Activated naive CD4-positive, alpha-beta T cell treated with anti-CD3 and anti-CD28 coated beads, Interleukin-2, amount 50 U/mL, for 72 hours (primary cell): ENCODE data around the gene HIC1. TPM values are rescaled to one million over a fixed set of nuclear protein-coding genes. Genes with fewer than 3 reads are reported as not detected.

Experiments
- ATAC-seq, 2 donors: fragments of 150-1000 bp; cut with Tn5 transposase; 2 replicates each; pipeline ENCODE4 v1.10.0; 2021; ENCODE audit warnings: mild to moderate bottlenecking in 2 of 2, moderate library complexity in 2 of 2
- DNase-seq, 2 donors: peaks; one replicate each; pipeline ENCODE4 v3.0.0; 2021 to 2022; ENCODE audit warnings: low spot score in 2 of 2
- H3K27ac Mint-ChIP-seq, 2 donors: one replicate each; pipeline ENCODE4 v1.8.0; 2022; ENCODE audit warnings: mild to moderate bottlenecking in 2 of 2, mixed read lengths in 2 of 2
- H3K36me3 Mint-ChIP-seq, 2 donors: one replicate each; pipeline ENCODE4 v1.8.0; 2022; ENCODE audit warnings: mixed read lengths in 2 of 2
- H3K9me3 Mint-ChIP-seq, 2 donors: one replicate each; pipeline ENCODE4 v1.8.0; 2022; ENCODE audit warnings: mixed read lengths in 2 of 2
- total RNA-seq, 2 donors: library from RNA; stranded (reverse); gene quantifications; one replicate each; pipeline ENCODE4 v1.2.3, GENCODE V29; 2022

The HIC1 gene
- total RNA-seq, 2 donors from 2014 or later = 36.8 to 41.8 TPM

- peak overlapping the region in 1 of 2 donors; percentile 67 for H3K27ac Mint-ChIP-seq
- H3K36me3 Mint-ChIP-seq = peaks cover 34 to 45% of the 10 kb centered on the region in 2 donors
- H3K9me3 Mint-ChIP-seq = no peaks in the 10 kb centered on the region
- ATAC-seq = no peak
- no peak for DNase-seq
These were observed 8.6 kb downstream of the HIC1 start for GRCh38 chr17:2063261-2064146.

DNA sequence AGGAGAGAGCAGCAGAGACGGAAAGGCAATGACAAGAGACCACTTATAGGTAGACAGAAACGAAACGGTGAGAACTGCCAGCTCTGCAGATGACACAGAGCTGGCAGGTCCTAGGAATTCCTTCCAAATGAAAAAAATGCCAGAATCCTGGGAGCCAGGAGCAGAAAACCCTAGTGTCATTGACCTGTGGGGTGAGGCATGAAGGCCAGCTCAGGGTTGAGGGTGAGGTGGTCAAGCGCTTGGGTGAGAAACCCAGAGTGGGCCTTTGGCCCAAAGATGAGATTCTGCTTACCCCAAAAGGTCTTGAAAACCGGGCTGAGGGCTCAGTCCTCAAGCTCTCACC, 9.2 kb downstream of the HIC1 start:
- Mint-ChIP-seq H3K27ac (peak overlapping the region in 1 of 2 donors; percentile 67), H3K9me3 (no peaks in the 10 kb centered on the region), H3K36me3 (peaks cover 40 to 51% of the 10 kb centered on the region in 2 donors)
- ATAC-seq (no peak), DNase-seq (no peak)

DNA sequence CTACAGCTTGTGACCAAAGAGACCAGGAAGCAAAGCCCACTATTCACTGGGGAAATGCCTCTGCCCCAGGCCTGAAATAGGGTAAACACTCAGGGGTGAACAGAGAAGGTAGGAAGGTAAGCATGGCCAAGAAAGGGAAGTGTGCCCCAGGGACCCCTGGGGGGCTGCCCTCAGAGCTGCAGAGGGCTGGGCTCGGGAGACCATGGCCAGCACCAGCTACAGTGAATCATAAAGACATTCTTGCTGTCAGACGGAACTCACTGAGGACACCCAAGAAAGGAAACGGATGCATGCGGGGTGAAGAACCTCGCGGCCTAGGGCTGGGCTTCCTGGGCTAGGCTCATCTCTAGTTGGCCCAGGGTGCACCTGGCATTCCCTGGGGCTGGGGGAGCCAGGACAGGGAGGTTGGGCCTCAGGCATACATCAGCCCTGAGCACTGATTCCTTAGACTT, 9.6 kb downstream of the HIC1 start:
- no peaks in the 10 kb centered on the region for H3K9me3 Mint-ChIP-seq
- ATAC-seq = peak; percentile 1 to 23
- peaks cover 41 to 52% of the 10 kb centered on the region in 2 donors for H3K36me3 Mint-ChIP-seq
- DNase-seq = no peak
- peak overlapping the region; percentile 3 to 31 for H3K27ac Mint-ChIP-seq

- Mint-ChIP-seq H3K27ac (peak overlapping the region in 1 of 2 donors; percentile 3), H3K36me3 (peaks cover 42 to 53% of the 10 kb centered on the region in 2 donors), H3K9me3 (no peaks in the 10 kb centered on the region)
- ATAC-seq (peak; percentile 42 to 71), DNase-seq (peak in 1 of 2 donors; percentile 82)
These were observed 10.3 kb downstream of the HIC1 start for GRCh38 chr17:2064980-2065785.

DNA sequence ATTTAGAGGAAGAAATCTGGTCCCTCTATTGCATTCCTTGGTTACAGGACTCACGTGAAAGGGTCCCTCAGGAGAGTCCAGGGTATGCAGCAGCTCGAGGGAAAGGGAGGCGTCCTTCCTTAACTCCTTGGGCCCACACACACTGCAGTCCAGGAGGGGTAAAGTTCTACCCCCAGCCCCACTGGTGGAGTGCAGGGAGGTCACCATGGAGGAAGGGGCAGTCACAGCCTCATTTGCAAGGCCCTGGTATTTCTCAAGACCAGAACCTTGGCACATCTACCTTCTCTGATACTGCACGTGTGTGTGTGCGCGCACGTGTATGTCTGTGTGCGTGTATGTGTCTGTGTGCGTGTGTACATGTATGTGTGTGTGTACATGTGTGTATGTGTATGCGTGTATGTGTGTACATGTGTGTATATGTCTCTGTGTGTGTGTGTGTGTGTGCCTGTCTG, 11.1 kb downstream of the HIC1 start:
- Mint-ChIP-seq H3K27ac (peak overlapping the region in 1 of 2 donors; percentile 3), H3K36me3 (peaks cover 39 to 47% of the 10 kb centered on the region in 2 donors), H3K9me3 (no peaks in the 10 kb centered on the region)
- ATAC-seq (no peak), DNase-seq (no peak)

GRCh38 chr17:2067048-2067561, 12.2 kb downstream of the HIC1 start:
- DNase-seq (no peak), ATAC-seq (no peak)
- H3K9me3 Mint-ChIP-seq = no peaks in the 10 kb centered on the region
- peaks cover 45 to 51% of the 10 kb centered on the region in 2 donors for H3K36me3 Mint-ChIP-seq
- no peak overlapping the region for H3K27ac Mint-ChIP-seq

GRCh38 chr17:2067608-2068024, 12.7 kb downstream of the HIC1 start:
- H3K27ac Mint-ChIP-seq = no peak overlapping the region
- no peaks in the 10 kb centered on the region for H3K9me3 Mint-ChIP-seq
- no peak for ATAC-seq
- no peak for DNase-seq
- peaks cover 45 to 51% of the 10 kb centered on the region in 2 donors for H3K36me3 Mint-ChIP-seq

DNA sequence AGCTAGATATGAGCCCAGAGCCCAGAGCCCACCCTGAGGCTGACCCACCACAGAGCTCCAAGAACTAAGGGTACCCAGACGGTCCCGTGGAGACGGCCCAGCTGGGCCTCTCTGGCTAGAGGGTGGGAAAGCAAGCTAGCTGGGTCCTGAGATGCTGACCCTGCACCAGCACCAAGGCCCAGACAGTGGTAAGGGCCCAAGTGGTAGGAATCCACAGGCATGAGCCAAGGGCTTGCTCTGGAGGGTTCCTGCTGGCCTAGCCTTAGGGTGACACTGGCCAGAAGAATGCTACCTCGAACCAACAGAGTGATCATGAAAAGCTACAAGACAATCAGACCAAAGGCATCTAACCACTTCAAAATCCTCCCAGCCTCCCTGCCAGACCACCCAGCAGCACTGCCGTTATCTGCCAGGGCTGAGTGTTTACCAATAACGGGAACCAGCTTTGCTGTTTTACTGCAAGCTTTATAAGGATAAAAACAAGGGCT, 13.2 kb downstream of the HIC1 start:
- H3K27ac Mint-ChIP-seq = no peak overlapping the region
- no peak for ATAC-seq
- no peak for DNase-seq
- H3K9me3 Mint-ChIP-seq = no peaks in the 10 kb centered on the region
- H3K36me3 Mint-ChIP-seq = peaks cover 45 to 51% of the 10 kb centered on the region in 2 donors

GRCh38 chr17:2068519-2069051, 13.7 kb downstream of the HIC1 start:
- peak in 1 of 2 donors; percentile 34 for ATAC-seq
- Mint-ChIP-seq H3K27ac (peak overlapping the region; percentile 13 to 90), H3K9me3 (no peaks in the 10 kb centered on the region), H3K36me3 (peaks cover 45 to 47% of the 10 kb centered on the region in 2 donors)
- peak in 1 of 2 donors; percentile 65 for DNase-seq

DNA sequence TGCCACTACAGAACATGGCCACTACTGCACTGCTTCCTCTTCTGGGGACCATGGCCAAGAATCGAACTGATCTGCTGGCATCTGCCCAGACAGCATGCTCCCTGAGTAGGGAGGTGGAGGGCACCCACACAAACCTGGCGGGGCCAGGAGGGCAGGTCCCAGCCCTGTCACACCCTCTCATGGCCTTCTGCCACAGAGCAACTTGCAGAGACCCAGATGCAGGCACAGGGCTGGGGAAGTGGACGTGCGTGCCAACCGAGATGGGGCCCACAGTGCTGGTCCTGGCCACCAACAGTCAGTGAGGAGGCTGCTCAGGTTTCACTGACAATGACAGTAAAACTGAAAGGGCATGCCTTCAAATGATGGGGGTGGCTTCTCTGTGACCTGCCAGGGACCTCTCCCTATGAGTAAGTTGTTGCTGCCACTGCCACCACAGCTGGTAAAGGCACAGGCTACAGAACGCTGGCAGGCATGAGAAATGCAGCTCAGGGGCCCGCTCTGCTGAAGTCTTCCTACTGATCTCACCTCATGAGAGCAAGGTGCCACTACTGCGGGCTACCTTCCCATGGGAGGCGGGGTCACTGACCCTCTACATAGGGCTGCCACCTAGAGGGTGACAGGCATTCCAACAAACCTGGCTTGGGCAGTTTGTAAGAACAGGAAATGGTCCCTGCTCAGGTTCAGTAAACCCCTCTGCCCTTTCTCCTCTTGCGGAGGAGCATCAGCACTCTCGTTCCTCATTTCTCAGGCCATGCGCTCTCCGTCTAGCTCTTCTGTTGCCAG, 15.5 kb downstream of the HIC1 start:
- DNase-seq = peak; percentile 72 to 83
- ATAC-seq = peak; percentile 91 to 96
- Mint-ChIP-seq H3K9me3 (no peaks in the 10 kb centered on the region), H3K27ac (peak overlapping the region; percentile 88 to 90), H3K36me3 (peaks cover 33% of the 10 kb centered on the region in 2 donors)

DNA sequence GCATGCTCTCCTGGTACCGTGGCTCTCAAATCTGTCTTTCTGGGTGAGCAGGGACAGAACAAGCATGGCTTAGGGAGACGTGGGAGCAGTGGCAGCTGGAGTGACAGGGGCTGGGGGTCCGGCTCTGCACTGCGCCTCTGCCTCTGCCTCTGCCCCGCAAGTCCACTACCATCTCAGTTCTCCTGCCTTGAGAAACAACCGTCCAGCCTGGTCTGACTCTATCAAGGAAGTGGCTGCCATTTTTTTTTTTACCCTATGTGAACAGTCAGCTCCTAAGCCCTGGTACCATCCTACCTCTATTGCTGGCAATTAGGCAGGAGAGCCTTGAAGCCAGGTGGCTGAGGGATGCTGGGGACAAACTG, 16.1 kb downstream of the HIC1 start:
- H3K27ac Mint-ChIP-seq = peak overlapping the region in 1 of 2 donors; percentile 90
- no peak for ATAC-seq
- peaks cover 33% of the 10 kb centered on the region in 2 donors for H3K36me3 Mint-ChIP-seq
- no peaks in the 10 kb centered on the region for H3K9me3 Mint-ChIP-seq
- DNase-seq = no peak

DNA sequence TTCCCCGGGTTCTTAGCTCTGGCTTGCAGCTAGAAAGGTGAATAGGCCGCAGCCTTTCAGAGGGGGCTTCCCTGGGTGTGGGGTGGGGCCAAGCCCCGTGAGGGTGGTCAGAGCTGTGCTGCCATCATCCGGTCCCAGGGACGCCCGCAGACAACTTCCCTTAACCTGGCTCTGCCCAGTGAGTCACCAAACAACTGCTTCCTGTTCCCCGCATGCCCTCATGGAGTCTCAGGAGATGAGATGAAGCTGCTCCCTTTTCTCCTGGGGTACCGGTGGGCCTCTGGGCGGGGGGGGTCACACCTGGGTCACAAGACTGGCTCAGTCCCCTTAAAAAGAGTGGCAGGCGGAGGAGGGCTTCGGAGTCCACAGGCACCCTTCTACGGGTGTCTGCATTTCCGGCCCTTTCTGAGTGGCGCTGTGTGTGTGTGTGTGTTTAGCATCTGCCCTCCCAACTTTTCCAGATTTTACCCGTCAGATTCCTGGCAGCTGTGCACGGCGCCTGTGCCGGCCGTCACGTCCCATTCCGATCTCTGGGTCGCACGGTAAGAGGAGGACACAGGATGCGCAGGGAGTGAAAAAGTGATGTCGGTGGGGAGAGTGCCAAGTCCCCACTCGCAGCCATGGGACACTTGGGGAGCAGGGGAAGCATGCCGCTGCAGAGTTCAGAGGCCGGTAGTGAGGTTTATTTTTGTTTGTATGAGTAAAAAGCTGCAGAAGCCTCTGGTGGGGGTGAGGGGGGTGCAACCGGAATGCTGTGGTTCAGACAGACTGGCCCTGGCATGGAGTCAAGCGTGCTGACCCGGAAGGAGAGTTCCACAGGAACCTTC, 16.8 kb downstream of the HIC1 start:
- H3K36me3 Mint-ChIP-seq = peaks cover 33 to 37% of the 10 kb centered on the region in 2 donors

GRCh38 chr17:2074919-2075318, 20.0 kb downstream of the HIC1 start:
- no peaks in the 10 kb centered on the region for H3K9me3 Mint-ChIP-seq

More for the DNA sequence above, 16.8 kb downstream of the HIC1 start:
- DNase-seq (no peak), ATAC-seq (no peak)
- H3K9me3 Mint-ChIP-seq = no peaks in the 10 kb centered on the region
- peak overlapping the region; percentile 44 to 90 for H3K27ac Mint-ChIP-seq

DNA sequence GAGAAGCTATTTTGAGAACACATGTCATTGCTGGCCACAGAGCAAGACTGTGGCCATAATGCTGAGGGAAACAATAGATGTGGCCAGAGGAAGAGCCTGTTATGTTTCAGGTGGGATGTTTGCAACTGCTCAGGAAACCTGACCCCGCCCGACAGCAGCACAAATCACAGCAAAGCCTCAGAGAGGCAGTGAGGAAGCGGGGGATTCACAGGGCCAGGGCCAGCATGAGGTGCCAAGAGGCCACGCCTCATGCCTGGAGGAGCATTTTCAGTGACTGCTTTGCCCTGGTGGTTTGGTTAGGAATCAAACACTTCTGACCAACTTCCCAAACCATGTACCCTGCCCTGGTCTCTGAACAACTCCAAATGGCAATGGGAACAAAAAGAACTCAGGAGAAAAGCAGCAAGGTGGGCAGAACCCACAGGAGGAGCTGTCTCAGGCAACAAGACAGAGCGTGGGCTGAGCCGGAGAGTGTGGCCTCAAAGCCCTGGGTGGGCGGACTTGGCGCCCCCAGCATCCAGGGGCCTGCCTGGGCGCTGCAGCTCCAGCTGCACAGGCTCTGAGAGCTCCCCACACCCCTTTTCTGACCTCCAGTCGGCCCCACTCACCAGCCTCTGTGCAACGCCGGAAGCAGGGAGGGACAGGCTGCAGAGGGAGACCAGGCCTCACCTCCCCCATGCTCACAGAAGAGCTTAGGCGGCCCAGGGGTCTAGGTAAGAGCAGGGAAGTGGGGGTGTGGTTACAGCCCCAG, 20.6 kb downstream of the HIC1 start:
- DNase-seq = no peak
- Mint-ChIP-seq H3K9me3 (no peaks in the 10 kb centered on the region), H3K27ac (no peak overlapping the region), H3K36me3 (peaks cover 24 to 33% of the 10 kb centered on the region in 2 donors)
- no peak for ATAC-seq

More at GRCh38 chr17:2074919-2075318, 20.0 kb downstream of the HIC1 start:
- ATAC-seq = no peak
- Mint-ChIP-seq H3K27ac (no peak overlapping the region), H3K36me3 (peaks cover 28 to 35% of the 10 kb centered on the region in 2 donors)
- DNase-seq = no peak
